ENCODE data around the gene NCBP1. TPM values are rescaled to one million over a fixed set of nuclear protein-coding genes. Genes with fewer than 3 reads are reported as not detected.
A peak's percentile ranks its signal among the peaks of the same experiment; 100 is the strongest.

The NCBP1 gene
- total and polyA plus RNA-seq, 2 of the 4 experiments (the other 2 are of a cell fraction): 17.8 to 46.4 TPM

DNA sequence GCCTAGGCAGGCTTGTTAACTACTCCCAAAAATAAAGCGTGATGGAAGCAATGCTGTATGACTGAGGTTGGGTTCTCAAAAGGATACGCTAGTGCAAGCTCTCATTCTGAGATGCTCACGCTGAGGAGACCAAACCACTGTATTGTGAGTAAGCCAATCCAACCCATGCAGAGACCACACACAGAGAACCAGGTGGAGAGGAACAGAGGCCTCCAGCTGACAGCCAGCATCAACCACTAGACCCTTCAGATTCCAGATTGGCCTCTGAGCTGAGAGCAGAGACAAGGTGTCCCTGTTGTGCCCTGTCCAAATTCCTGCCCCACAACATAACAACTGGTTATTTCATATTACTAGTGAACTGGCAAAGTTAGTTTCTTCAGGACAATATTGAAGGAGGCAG, 5.0 kb upstream of the NCBP1 start:
- no TSS peak for BruUV-seq (replicated peaks)
- H3K4me1 ChIP-seq (ENCODE audit: control insufficient read depth, insufficient read depth, low read length): peaks cover 9% of the 10 kb centered on the region
- ATAC-seq (ENCODE audit: low read depth) (no peak), DNase-seq (no peak)
- WGBS, 2 experiments (ENCODE audit: extremely low coverage in 2 of 2, insufficient read length in 1 of 2): no CpG with 5 or more reads among the region's 3 CpGs
- no peak overlapping the region for H3K4ac ChIP-seq (ENCODE audit: low read depth, low read length)
- no peak overlapping the region for H4K91ac ChIP-seq (ENCODE audit: insufficient read depth, low read depth, low read length)
- H2AK9ac ChIP-seq (replicated peaks; ENCODE audit: low read depth, low read length, poor library complexity): no peak overlapping the region
- no peak overlapping the region for H3K18ac ChIP-seq (ENCODE audit: low read depth, low read length)
- no peak overlapping the region for H2BK120ac ChIP-seq (ENCODE audit: low read depth, low read length)
- H3K27ac ChIP-seq (ENCODE audit: insufficient read depth, low read length): no peak overlapping the region
- H3K36me3 ChIP-seq (ENCODE audit: control insufficient read depth, insufficient read depth, low read length): peaks cover 5% of the 10 kb centered on the region
- intact Hi-C loops (cut with micrococcal nuclease): no loop called here
- H3K9me3 ChIP-seq (ENCODE audit: control insufficient read depth, insufficient read depth, low read length): no peaks in the 10 kb centered on the region
- H3K9me1 ChIP-seq (ENCODE audit: insufficient read depth, low read length): peaks cover 6% of the 10 kb centered on the region
- peaks cover 7% of the 10 kb centered on the region; the same call in 1 of the 2 replicates for H4K20me1 ChIP-seq (ENCODE audit: insufficient read depth, low read length)
- in situ Hi-C loops (cut with MboI; ENCODE audit: low sequenced_read_pairs): no loop called here
- no peak overlapping the region for H3K9ac ChIP-seq (ENCODE audit: low read depth, low read length)
- no peaks in the 10 kb centered on the region for H3K27me3 ChIP-seq (ENCODE audit: control insufficient read depth, insufficient read depth, low read length)
- H4K5ac ChIP-seq (ENCODE audit: low read depth, low read length): no peak overlapping the region
- H3K79me1 ChIP-seq (ENCODE audit: low read depth in 1 of 2, low read length in 2 of 2): peaks cover 28 to 53% of the 10 kb centered on the region in 2 experiments
- no peak overlapping the region for H3K4me2 ChIP-seq (ENCODE audit: low read depth, low read length)
- H3K56ac ChIP-seq (ENCODE audit: extremely low read depth, insufficient read depth, low read length): no peak overlapping the region
- H3K23ac ChIP-seq (ENCODE audit: low read depth, low read length): peak overlapping the region; percentile 84
- no peak overlapping the region for H2BK15ac ChIP-seq (ENCODE audit: low read depth, low read length)
- no peak overlapping the region for H3K14ac ChIP-seq (replicated peaks; ENCODE audit: low read depth, low read length)
- no peak overlapping the region for H2AK5ac ChIP-seq (ENCODE audit: low read depth, low read length)
- dilution Hi-C loops (cut with HindIII; ENCODE audit: low sequenced_read_pairs, unreplicated experiment): no loop called here
- CTCF ChIA-PET: interaction anchor here (1.0 kb wide), 1 partner anchor 170 kb away, joined by 3 read pairs; no protein-coding TSS in a partner anchor
- no peak overlapping the region for H2BK20ac ChIP-seq (ENCODE audit: low read depth, low read length)
- no peak overlapping the region for H2AFZ ChIP-seq (replicated peaks; ENCODE audit: low read length, poor library complexity)
- H4K8ac ChIP-seq (ENCODE audit: low read depth in 2 of 2, low read length in 2 of 2): no peak overlapping the region
- no peak for TF ChIP-seq RCOR1 (IDR thresholded peaks at IDR 0.05; ENCODE audit: insufficient replicate concordance, low read length)
- no peak for TF ChIP-seq RAD21 (IDR thresholded peaks at IDR 0.05; ENCODE audit: low read length)
- TF ChIP-seq CTCF (conservative IDR thresholded peaks at IDR 0.05; ENCODE audit: low read depth, low read length): no peak
- no peak for TF ChIP-seq MAFK (IDR thresholded peaks at IDR 0.05; ENCODE audit: low read depth, low read length)
- no peak for TF ChIP-seq CEBPB (IDR thresholded peaks at IDR 0.05; ENCODE audit: low read depth, low read length)
- no peak overlapping the region for H2BK5ac ChIP-seq (ENCODE audit: low read depth, low read length, poor library complexity, severe bottlenecking)
- POLR2A ChIA-PET (ENCODE audit: unreplicated experiment): no interaction called here
- no peak overlapping the region for H3K4me3 ChIP-seq (ENCODE audit: insufficient read depth, low read depth, low read length)
